ENCODE data around the gene TSKS.

TSKS gene

DNA sequence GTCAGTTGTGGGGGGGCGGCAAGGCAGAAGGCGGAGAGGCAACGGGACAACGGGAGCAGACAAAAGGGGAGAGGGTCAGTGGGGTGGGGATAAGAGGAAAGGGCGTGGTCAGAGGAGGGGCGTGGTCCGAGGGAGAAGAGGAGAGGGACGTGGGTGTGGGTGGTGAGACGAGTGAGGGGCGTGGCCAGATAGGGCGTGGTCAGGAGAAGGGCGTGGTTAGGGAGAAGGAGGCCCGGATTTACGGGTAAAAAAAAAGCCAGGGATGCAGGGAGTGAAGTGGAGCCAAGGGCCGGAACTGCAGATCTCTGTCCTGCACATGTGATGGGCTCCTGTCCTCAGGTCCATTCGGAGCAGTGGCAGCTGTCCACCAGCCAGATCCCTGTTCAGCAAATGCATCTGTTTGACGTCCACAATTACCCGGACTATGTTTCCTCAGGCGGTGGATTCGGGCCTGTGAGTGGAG, 50.7 kb downstream of the TSKS start (continued):
- no peak for TF ChIP-seq KLF10 (tag by site-specific recombination; IDR thresholded peaks at IDR 0.05)
- TF ChIP-seq RBAK (tag by site-specific recombination; IDR thresholded peaks at IDR 0.05) = no peak
- TF ChIP-seq, protein P1, sequence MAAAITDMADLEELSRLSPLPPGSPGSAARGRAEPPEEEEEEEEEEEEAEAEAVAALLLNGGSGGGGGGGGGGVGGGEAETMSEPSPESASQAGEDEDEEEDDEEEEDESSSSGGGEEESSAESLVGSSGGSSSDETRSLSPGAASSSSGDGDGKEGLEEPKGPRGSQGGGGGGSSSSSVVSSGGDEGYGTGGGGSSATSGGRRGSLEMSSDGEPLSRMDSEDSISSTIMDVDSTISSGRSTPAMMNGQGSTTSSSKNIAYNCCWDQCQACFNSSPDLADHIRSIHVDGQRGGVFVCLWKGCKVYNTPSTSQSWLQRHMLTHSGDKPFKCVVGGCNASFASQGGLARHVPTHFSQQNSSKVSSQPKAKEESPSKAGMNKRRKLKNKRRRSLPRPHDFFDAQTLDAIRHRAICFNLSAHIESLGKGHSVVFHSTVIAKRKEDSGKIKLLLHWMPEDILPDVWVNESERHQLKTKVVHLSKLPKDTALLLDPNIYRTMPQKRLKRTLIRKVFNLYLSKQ (tag by site-specific recombination; IDR thresholded peaks at IDR 0.05; ENCODE audit: borderline replicate concordance) = no peak
- TF ChIP-seq, protein P2, sequence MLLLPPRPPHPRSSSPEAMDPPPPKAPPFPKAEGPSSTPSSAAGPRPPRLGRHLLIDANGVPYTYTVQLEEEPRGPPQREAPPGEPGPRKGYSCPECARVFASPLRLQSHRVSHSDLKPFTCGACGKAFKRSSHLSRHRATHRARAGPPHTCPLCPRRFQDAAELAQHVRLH (tag by site-specific recombination; IDR thresholded peaks at IDR 0.05) = no peak
- no peak for TF ChIP-seq ZNF391 (tag by site-specific recombination; IDR thresholded peaks at IDR 0.05; ENCODE audit: borderline replicate concordance, low read depth)
- no peak for TF ChIP-seq ZNF133 (tag by site-specific recombination; IDR thresholded peaks at IDR 0.05)
- TF ChIP-seq HOXA7 (CRISPR knock-in tag; IDR thresholded peaks at IDR 0.05; ENCODE audit: borderline replicate concordance) = no peak
- TF ChIP-seq ZNF404 (tag by site-specific recombination; IDR thresholded peaks at IDR 0.05) = no peak
- TF ChIP-seq, protein P3, sequence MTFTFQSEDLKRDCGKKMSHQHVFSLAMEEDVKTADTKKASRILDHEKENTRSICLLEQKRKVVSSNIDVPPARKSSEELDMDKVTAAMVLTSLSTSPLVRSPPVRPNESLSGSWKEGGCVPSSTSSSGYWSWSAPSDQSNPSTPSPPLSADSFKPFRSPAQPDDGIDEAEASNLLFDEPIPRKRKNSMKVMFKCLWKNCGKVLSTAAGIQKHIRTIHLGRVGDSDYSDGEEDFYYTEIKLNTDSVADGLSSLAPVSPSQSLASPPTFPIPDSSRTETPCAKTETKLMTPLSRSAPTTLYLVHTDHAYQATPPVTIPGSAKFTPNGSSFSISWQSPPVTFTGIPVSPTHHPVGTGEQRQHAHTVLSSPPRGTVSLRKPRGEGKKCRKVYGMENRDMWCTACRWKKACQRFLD (tag by site-specific recombination; IDR thresholded peaks at IDR 0.05) = no peak
- peak; percentile 69 for TF ChIP-seq KLF16 (tag by site-specific recombination; IDR thresholded peaks at IDR 0.05)
- TF ChIP-seq OVOL3 (tag by site-specific recombination; IDR thresholded peaks at IDR 0.05) = no peak
- TF ChIP-seq, protein P4, sequence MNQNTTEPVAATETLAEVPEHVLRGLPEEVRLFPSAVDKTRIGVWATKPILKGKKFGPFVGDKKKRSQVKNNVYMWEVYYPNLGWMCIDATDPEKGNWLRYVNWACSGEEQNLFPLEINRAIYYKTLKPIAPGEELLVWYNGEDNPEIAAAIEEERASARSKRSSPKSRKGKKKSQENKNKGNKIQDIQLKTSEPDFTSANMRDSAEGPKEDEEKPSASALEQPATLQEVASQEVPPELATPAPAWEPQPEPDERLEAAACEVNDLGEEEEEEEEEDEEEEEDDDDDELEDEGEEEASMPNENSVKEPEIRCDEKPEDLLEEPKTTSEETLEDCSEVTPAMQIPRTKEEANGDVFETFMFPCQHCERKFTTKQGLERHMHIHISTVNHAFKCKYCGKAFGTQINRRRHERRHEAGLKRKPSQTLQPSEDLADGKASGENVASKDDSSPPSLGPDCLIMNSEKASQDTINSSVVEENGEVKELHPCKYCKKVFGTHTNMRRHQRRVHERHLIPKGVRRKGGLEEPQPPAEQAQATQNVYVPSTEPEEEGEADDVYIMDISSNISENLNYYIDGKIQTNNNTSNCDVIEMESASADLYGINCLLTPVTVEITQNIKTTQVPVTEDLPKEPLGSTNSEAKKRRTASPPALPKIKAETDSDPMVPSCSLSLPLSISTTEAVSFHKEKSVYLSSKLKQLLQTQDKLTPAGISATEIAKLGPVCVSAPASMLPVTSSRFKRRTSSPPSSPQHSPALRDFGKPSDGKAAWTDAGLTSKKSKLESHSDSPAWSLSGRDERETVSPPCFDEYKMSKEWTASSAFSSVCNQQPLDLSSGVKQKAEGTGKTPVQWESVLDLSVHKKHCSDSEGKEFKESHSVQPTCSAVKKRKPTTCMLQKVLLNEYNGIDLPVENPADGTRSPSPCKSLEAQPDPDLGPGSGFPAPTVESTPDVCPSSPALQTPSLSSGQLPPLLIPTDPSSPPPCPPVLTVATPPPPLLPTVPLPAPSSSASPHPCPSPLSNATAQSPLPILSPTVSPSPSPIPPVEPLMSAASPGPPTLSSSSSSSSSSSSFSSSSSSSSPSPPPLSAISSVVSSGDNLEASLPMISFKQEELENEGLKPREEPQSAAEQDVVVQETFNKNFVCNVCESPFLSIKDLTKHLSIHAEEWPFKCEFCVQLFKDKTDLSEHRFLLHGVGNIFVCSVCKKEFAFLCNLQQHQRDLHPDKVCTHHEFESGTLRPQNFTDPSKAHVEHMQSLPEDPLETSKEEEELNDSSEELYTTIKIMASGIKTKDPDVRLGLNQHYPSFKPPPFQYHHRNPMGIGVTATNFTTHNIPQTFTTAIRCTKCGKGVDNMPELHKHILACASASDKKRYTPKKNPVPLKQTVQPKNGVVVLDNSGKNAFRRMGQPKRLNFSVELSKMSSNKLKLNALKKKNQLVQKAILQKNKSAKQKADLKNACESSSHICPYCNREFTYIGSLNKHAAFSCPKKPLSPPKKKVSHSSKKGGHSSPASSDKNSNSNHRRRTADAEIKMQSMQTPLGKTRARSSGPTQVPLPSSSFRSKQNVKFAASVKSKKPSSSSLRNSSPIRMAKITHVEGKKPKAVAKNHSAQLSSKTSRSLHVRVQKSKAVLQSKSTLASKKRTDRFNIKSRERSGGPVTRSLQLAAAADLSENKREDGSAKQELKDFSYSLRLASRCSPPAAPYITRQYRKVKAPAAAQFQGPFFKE (tag by site-specific recombination; IDR thresholded peaks at IDR 0.05; ENCODE audit: borderline replicate concordance) = no peak
- no peak for TF ChIP-seq ZNF394 (tag by site-specific recombination; IDR thresholded peaks at IDR 0.05; ENCODE audit: borderline replicate concordance)
- TF ChIP-seq ZSCAN23 (tag by site-specific recombination; IDR thresholded peaks at IDR 0.05) = no peak
- TF ChIP-seq, protein P5, sequence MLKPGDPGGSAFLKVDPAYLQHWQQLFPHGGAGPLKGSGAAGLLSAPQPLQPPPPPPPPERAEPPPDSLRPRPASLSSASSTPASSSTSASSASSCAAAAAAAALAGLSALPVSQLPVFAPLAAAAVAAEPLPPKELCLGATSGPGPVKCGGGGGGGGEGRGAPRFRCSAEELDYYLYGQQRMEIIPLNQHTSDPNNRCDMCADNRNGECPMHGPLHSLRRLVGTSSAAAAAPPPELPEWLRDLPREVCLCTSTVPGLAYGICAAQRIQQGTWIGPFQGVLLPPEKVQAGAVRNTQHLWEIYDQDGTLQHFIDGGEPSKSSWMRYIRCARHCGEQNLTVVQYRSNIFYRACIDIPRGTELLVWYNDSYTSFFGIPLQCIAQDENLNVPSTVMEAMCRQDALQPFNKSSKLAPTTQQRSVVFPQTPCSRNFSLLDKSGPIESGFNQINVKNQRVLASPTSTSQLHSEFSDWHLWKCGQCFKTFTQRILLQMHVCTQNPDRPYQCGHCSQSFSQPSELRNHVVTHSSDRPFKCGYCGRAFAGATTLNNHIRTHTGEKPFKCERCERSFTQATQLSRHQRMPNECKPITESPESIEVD (tag by site-specific recombination; IDR thresholded peaks at IDR 0.05) = no peak
- no peak for TF ChIP-seq TRIM28 (IDR thresholded peaks at IDR 0.05; ENCODE audit: borderline replicate concordance, low read length)
- no peak for TF ChIP-seq ZNF549 (tag by site-specific recombination; IDR thresholded peaks at IDR 0.05)
- TF ChIP-seq, protein P6, sequence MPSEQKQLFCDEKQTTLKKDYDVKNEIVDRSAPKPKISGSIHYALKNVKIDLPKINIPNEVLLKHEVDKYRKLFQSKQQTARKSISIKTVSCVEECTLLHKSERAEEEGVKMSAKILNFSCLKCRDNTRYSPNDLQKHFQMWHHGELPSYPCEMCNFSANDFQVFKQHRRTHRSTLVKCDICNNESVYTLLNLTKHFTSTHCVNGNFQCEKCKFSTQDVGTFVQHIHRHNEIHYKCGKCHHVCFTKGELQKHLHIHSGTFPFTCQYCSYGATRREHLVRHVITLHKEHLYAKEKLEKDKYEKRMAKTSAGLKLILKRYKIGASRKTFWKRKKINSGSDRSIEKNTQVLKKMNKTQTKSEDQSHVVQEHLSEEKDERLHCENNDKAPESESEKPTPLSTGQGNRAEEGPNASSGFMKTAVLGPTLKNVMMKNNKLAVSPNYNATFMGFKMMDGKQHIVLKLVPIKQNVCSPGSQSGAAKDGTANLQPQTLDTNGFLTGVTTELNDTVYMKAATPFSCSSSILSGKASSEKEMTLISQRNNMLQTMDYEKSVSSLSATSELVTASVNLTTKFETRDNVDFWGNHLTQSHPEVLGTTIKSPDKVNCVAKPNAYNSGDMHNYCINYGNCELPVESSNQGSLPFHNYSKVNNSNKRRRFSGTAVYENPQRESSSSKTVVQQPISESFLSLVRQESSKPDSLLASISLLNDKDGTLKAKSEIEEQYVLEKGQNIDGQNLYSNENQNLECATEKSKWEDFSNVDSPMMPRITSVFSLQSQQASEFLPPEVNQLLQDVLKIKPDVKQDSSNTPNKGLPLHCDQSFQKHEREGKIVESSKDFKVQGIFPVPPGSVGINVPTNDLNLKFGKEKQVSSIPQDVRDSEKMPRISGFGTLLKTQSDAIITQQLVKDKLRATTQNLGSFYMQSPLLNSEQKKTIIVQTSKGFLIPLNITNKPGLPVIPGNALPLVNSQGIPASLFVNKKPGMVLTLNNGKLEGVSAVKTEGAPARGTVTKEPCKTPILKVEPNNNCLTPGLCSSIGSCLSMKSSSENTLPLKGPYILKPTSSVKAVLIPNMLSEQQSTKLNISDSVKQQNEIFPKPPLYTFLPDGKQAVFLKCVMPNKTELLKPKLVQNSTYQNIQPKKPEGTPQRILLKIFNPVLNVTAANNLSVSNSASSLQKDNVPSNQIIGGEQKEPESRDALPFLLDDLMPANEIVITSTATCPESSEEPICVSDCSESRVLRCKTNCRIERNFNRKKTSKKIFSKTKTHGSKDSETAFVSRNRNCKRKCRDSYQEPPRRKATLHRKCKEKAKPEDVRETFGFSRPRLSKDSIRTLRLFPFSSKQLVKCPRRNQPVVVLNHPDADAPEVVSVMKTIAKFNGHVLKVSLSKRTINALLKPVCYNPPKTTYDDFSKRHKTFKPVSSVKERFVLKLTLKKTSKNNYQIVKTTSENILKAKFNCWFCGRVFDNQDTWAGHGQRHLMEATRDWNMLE (tag by site-specific recombination; conservative IDR thresholded peaks at IDR 0.05; ENCODE audit: low read depth) = no peak
- TF ChIP-seq, protein P7, sequence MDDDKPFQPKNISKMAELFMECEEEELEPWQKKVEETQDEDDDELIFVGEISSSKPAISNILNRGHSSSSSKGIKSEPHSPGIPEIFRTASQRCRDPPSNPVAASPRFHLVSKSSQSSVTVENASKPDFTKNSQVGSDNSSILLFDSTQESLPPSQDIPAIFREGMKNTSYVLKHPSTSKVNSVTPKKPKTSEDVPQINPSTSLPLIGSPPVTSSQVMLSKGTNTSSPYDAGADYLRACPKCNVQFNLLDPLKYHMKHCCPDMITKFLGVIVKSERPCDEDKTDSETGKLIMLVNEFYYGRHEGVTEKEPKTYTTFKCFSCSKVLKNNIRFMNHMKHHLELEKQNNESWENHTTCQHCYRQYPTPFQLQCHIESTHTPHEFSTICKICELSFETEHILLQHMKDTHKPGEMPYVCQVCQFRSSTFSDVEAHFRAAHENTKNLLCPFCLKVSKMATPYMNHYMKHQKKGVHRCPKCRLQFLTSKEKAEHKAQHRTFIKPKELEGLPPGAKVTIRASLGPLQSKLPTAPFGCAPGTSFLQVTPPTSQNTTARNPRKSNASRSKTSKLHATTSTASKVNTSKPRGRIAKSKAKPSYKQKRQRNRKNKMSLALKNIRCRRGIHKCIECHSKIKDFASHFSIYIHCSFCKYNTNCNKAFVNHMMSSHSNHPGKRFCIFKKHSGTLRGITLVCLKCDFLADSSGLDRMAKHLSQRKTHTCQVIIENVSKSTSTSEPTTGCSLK (tag by site-specific recombination; IDR thresholded peaks at IDR 0.05) = no peak
- no peak for TF ChIP-seq ZNF248 (tag by site-specific recombination; IDR thresholded peaks at IDR 0.05)
- TF ChIP-seq ZBTB1 (tag by site-specific recombination; IDR thresholded peaks at IDR 0.05) = no peak
- peak; percentile 88 for TF ChIP-seq SP3 (tag by site-specific recombination; IDR thresholded peaks at IDR 0.05)
